Measurements from ENCODE around the gene GLT8D1.

Gene GLT8D1

GRCh38 chr3:52690560-52690959, 15.0 kb downstream of the GLT8D1 start:
- no peak overlapping the region for H3K27ac ChIP-seq
- no peak for DNase-seq (ENCODE audit: low spot score)
- TF ChIP-seq, protein P1, sequence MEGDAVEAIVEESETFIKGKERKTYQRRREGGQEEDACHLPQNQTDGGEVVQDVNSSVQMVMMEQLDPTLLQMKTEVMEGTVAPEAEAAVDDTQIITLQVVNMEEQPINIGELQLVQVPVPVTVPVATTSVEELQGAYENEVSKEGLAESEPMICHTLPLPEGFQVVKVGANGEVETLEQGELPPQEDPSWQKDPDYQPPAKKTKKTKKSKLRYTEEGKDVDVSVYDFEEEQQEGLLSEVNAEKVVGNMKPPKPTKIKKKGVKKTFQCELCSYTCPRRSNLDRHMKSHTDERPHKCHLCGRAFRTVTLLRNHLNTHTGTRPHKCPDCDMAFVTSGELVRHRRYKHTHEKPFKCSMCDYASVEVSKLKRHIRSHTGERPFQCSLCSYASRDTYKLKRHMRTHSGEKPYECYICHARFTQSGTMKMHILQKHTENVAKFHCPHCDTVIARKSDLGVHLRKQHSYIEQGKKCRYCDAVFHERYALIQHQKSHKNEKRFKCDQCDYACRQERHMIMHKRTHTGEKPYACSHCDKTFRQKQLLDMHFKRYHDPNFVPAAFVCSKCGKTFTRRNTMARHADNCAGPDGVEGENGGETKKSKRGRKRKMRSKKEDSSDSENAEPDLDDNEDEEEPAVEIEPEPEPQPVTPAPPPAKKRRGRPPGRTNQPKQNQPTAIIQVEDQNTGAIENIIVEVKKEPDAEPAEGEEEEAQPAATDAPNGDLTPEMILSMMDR (conservative IDR thresholded peaks at IDR 0.05; ENCODE audit: low read depth), result no peak
- ChIA-PET POLR2A (ENCODE audit: low non-redundant PET) (no interaction called here), CTCF (no interaction called here)

- no peak for DNase-seq (ENCODE audit: low spot score)
- ChIA-PET CTCF (no interaction called here), POLR2A (ENCODE audit: low non-redundant PET) (no interaction called here)
- TF ChIP-seq, protein P1 (conservative IDR thresholded peaks at IDR 0.05; ENCODE audit: low read depth), result no peak
- H3K27ac ChIP-seq, result no peak overlapping the region
Observed at GRCh38 chr3:52689151-52689550, 16.4 kb downstream of the GLT8D1 start.

GRCh38 chr3:52688266-52688665, 17.3 kb downstream of the GLT8D1 start:
- H3K27ac ChIP-seq, result no peak overlapping the region
- ChIA-PET POLR2A (ENCODE audit: low non-redundant PET) (no interaction called here), CTCF (no interaction called here)
- TF ChIP-seq, protein P1 (conservative IDR thresholded peaks at IDR 0.05; ENCODE audit: low read depth), result no peak
- no peak for DNase-seq (ENCODE audit: low spot score)

- TF ChIP-seq, protein P1 (conservative IDR thresholded peaks at IDR 0.05; ENCODE audit: low read depth), result no peak
- CTCF ChIA-PET, result no interaction called here
- POLR2A ChIA-PET (ENCODE audit: low non-redundant PET), result no interaction called here
- peak within 1 kb of the TSS; percentile 94 for H3K27ac ChIP-seq
- peak; percentile 86 for DNase-seq (ENCODE audit: low spot score)
Observed at GRCh38 chr3:52685709-52686691, 19.6 kb downstream of the GLT8D1 start, which contains the start of the genes GNL3 and PBRM1. TSS of gene GNL3 (plus strand) at chr3:52686032. CDS start at chr3:52686093, 61 bp downstream. TSS of gene PBRM1 (minus strand) at chr3:52685913.

DNA sequence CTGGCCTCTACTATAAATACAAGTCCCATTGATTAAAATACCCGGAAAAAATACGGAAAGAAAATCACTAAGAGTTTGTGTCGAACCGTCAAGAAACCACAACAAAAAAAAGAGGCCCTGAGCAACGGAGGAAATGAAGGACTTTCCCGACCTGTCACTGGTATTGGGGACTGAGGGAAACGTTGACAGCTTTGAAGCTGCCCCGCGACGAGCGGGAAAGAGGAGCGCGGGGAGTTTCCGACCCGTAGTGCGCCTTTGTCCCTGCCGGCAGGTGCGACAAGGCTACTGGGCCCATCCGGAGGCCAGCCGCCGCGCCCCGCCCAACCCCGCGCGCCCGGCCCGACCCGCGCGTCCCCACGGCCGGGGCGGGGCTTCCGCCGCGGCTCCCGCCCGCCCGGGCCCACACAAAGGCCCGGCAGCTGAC, 20.3 kb downstream of the GLT8D1 start:
- ChIA-PET CTCF (no interaction called here), POLR2A (ENCODE audit: low non-redundant PET) (interaction anchor here (0.7 kb wide), 1 partner anchor 58 kb away, joined by 3 read pairs; no protein-coding TSS in a partner anchor)
- peak overlapping the region; percentile 94 for H3K27ac ChIP-seq
- TF ChIP-seq, protein P1 (conservative IDR thresholded peaks at IDR 0.05; ENCODE audit: low read depth), result no peak
- DNase-seq (ENCODE audit: low spot score), result peak; percentile 77

- no peak overlapping the region for H3K27ac ChIP-seq
- POLR2A ChIA-PET (ENCODE audit: low non-redundant PET), result no interaction called here
- CTCF ChIA-PET, result no interaction called here
- TF ChIP-seq, protein P1 (conservative IDR thresholded peaks at IDR 0.05; ENCODE audit: low read depth), result no peak
- no peak for DNase-seq (ENCODE audit: low spot score)
Observed at GRCh38 chr3:52684184-52684583, 21.4 kb downstream of the GLT8D1 start.
